ENCODE measurements around the gene LRRC8D. TPM values are rescaled to one million over a fixed set of nuclear protein-coding genes. Genes with fewer than 3 reads are reported as not detected.

LRRC8D gene
- total and polyA plus RNA-seq, 9 of the 15 experiments (the other 6 are each of a cell fraction or from before 2014, with no cell fraction given): 3.4 to 53.9 (median 15.9) TPM

GRCh38 chr1:89821322-89822108 lies 683 bp downstream of the LRRC8D start (continued):
- no peak for TF ChIP-seq RREB1 (CRISPR knock-in tag; IDR thresholded peaks at IDR 0.05)
